HTR-8/SVneo (cell line): ENCODE results near the gene PRKCA.
"Not testable (repeated sequence)": the region's sequence is repeated elsewhere in the genome, so short reads cannot be mapped to it uniquely, and the experiment has no call there.

Experiments used
- DNase-seq: peaks from one replicate; pipeline ENCODE4 v3.0.0; 2011; ENCODE audit warnings: low spot score, mixed read lengths; ENCODE audit not compliant: insufficient read length
- FAIRE-seq: peaks from 2 replicates; lab custom pipeline; 2011; peaks lifted over from hg19 to GRCh38; lab: Jason Lieb, UNC

Gene PRKCA

DNA sequence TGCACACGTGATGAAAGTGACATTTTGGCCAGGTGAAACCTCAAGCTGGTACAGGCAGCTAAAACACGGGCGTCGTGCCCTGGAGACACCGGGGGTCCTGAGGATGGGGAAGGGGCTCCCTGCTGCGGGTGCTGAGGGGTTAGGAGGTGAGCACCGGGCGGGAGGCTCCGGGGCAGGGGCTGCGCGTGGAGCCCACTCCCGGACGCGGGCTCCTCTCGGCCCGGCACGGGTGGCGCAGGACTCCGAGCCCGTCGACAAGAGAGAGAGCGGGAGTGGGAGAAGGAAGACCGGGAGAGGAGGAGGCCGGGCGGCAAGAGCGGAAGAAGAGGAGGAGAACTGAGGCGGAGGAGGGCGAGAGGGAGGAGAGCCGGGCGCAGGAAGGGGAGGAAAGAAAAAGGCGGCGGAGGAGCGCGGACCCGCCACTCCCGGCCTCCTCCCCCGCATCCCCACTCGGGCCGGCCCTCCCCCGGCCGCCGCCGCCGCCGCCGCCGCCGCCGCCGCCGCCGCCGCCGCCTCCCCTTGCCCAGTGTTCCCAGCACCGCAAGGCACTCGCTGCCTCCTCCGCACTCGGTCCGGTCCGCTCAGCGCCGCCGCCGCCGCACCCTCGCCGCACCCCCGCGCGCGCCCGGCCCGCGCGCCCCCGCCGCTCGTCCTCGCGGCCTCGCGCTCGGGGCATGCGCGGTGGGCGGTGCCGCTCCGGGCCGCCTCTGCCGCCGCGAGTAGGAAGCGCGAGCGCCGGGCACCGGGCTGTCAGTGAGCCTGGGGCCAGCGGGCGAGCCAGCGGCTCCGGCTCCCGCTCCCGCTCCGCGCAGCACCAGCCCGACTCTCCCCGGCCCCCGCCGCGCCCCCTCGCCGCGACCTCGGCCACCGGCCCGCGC, at the start of gene PRKCA:
TSS of gene PRKCA (plus strand) at position 750 of the 878 bp plus-strand sequence.
- FAIRE-seq (peak; percentile 90), DNase-seq (peak; percentile 86)

GRCh38 chr17:66253458-66253857, 49.0 kb upstream of the PRKCA start:
- DNase-seq, FAIRE-seq: not testable (repeated sequence)

DNA sequence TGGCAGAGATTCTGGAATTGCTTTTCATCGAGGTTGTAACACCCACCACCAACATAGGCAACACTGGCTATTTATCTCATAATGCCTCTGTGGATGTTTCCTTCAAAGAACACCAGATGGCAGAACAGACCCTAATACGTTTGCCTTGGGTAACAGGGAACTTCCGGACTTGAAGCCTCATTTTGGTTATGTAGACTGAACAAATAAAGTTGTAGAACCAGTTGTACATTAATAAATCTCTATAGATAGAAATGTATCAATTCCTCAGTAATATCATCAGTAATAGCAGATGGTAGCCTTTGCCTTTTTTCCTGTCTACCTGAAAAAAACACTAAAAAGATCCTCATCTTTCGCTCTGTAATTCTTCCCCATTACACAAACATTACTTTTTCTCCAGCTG, 47.3 kb upstream of the PRKCA start:
- peak; percentile 78 for DNase-seq
- FAIRE-seq = peak; percentile 28

GRCh38 chr17:66255527-66255971, 46.9 kb upstream of the PRKCA start:
- no peak for FAIRE-seq

DNA sequence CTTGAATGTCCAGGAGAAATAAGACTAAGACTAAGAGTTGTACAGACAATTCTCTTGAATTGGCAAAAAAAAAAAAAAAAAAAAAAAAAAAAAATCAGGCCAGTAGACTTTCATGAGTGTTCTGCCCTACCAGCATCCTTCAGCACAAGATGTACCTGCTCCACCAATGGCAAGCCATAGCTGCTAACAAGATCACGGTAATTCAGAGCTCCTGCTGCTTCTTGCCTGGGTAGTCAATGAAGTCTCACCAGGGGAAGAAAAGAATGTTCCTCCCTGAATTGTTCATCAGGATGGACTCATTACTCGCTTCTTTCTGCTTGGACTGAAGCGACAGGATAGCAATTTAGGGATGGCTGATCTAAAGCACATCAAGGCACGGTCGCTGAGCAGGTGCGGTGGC, 42.1 kb upstream of the PRKCA start:
- no peak for FAIRE-seq
- DNase-seq = no peak

More at GRCh38 chr17:66255527-66255971, 46.9 kb upstream of the PRKCA start:
- DNase-seq = no peak

- DNase-seq (no peak), FAIRE-seq (peak; percentile 28)
Measured at GRCh38 chr17:66260688-66261087, 41.7 kb upstream of the PRKCA start.

GRCh38 chr17:66262767-66263166, 39.6 kb upstream of the PRKCA start:
- no peak for FAIRE-seq

DNA sequence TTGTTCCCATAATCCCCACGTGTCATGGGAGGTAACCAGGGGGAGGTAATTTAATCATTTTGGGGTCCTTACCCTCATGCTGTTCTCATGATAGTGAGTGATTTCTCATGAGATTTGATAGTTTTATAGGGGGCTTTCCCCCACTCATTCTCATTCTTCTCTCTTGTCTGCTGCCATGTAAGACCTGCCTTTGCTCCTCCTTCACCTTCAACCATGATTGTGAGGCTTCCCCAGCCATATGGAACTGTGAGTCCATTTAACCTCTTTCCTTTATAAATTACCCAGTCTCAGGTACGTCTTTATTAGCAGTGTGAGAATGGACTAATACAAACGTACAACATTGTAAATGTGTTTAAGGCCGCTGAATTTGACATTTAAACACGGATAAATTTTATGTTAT, 37.7 kb upstream of the PRKCA start:
- FAIRE-seq (no peak), DNase-seq (no peak)

More at GRCh38 chr17:66262767-66263166, 39.6 kb upstream of the PRKCA start:
- DNase-seq = no peak

GRCh38 chr17:66268247-66268927, 34.0 kb upstream of the PRKCA start:
- no peak for DNase-seq
- no peak for FAIRE-seq

GRCh38 chr17:66270106-66270505, 32.3 kb upstream of the PRKCA start:
- FAIRE-seq (no peak), DNase-seq (no peak)

DNA sequence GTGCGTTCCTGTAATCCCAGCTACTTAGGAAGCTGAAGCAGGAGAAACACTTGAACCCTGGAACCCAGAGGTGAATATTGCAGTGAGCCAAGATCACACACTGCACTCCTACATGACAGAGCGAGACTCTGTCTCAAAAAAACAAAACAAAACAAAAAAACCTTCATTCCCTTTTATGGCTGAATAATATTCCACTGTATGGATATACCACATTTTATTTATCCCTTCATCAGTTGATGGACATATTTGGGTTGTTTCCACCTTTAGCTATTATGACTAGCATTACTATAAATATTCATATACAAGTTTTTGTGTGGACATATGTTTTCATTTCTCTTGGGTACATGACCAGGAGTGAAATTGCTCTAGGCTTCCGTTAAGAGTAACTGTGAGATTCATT, 30.9 kb upstream of the PRKCA start:
- FAIRE-seq = no peak

GRCh38 chr17:66272811-66273585, 29.4 kb upstream of the PRKCA start:
- DNase-seq (peak; percentile 78), FAIRE-seq (no peak)

More for the DNA sequence above, 30.9 kb upstream of the PRKCA start:
- no peak for DNase-seq

- no peak for DNase-seq
Measured at GRCh38 chr17:66273586-66273848, 28.9 kb upstream of the PRKCA start.

DNA sequence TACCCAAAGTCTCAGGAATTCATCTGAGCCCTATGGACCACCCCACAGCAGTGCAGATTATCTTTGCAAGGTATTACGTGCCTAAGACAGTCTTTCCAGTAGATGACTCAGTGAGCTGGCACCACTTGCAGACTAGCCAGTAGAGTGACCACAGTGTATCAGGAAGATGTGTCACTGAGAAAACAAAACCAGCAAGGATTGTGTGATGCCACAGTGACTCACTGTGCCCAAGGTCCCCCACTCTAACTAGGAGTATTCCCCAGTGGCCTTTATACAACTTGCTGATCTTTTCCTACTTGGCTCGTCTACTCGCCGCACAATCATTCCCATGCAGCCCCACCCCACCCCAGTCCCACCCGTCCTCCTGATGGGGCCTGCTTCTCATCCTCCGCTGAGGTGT, 26.8 kb upstream of the PRKCA start:
- FAIRE-seq (peak; percentile 98), DNase-seq (peak; percentile 95)

More at GRCh38 chr17:66273586-66273848, 28.9 kb upstream of the PRKCA start:
- no peak for FAIRE-seq

DNA sequence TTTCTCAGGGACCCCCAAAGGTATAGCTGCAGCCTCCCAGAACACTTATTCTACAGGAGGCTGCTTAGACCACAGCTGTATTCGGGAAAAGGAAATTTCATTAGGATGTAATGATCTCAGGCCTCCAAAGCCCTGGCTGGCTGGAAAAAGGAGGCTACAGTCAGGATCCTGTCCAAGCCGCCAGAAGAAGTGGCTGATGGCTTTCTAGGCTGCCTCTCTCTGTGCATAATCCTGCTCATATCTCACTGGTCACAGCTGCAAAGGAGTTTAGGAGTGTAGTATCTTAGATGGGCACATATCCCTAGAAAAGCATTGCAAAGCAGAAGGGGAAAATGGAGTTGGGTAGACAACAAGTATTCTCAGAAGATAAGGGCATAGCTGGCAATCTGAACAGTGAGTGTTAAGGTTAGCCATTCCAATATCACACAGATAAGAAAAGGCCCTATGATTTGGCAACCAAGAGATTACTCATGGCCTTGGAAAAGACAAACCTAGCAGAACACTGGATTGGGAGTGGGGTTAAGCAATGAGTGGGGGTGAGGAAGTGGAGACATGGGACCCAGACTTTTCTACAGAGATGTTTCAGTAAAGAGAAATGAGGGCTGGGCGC, 26.0 kb upstream of the PRKCA start:
- DNase-seq (no peak), FAIRE-seq (no peak)

DNA sequence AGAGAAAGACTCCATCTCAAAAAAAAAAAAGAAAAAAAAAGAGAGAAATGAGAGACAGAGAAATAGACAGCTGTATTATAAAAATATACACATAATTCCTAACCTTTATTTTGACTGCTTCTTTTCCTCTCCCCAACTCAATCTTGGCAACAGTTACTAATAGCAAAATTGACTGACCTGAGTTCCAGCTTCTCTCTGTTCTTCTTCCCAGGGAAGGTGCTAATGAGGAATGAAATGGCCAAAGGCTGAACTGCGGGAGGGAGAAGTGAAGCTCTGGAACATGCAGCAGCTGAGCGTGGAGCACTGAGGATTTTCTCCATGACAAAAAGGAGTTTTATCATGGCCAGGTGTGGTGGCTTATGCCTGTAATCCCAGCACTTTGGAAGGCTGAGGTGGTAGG, 25.2 kb upstream of the PRKCA start:
- DNase-seq (no peak), FAIRE-seq (no peak)

DNA sequence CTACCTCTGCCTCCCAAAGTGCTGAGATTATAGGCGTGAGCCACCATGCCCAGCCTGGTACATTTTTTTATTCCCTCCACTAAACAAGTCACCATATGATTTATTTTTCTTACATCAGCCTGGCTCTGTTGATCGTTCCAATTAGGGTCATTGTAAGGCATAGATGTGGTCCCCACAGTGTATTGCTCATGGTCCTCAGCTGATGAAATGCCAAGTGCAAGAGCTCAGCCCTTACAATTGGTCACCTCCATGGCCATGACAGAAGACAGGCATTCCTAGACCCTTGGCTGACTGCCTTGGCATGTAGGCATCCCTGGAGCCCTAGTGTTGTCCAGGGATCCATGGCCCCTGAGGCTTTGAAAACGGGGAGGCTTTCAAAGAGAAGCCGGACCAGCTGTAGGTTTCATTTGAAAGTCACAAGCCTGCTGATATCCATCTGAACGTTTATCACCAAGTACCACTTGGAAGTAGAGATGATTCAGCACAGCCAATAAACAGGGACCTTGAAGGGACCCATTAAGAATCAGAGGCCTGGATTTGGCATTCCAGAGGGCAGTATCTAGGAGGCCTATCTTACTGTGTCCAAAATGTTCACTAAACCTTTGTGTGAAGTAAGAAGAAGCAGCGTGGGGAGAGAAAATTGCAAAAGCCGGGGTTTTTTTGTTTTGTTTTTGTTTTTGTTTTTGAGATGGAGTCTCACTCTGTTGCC, 20.6 kb upstream of the PRKCA start:
- DNase-seq (no peak), FAIRE-seq (no peak)

DNA sequence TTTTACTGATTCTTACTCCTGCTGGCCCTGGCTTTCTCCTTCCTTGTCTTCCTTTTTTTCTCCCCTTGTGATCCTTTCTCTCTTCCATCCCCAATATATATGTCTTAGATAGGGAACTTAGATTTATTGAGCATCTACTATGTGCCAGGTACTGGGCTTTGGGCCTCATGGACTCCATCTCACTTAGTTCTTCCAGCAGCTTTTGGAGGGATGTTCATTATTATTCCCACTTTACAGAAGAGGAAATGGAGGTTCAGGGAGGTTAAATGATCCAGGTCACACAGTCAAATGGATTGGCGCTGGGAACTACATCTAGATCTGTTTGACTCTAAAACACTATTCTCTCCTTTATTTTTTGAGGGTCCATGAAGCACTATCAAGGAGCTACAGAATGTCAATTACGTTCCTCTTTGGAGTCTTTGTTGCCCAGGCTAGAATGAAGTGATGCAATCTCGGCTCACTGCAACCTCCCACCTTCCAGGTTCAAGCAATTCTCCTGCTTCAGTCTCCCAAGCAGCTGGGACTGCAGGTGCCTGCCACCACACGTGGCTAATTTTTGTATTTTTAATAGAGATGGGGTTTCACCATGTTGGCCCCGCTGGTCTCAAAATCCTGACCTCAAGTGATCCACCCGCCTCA, 19.0 kb upstream of the PRKCA start:
- no peak for DNase-seq
- no peak for FAIRE-seq

DNA sequence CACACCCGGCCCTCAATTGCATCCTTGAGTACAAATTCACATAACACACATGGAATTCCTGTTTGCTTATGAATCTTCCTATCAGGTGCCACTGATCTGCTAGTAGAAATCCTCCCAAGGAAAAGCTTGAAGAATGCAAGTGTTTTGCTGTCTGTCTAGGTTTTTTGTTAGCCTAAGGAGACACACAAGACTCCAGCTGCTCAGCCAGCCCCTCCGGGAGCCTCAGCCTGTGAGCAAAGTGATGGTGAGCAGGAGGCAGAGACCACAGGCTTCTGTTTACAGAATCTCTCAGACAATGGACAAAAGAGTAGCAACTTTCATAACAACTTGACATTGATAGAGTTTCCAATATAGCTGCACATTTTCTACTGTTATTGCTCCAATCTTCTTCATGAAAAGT, 18.4 kb upstream of the PRKCA start:
- DNase-seq (no peak), FAIRE-seq (no peak)
